K562 (cell line): ENCODE measurements around the gene HMGN2. TPM values are rescaled to one million over a fixed set of nuclear protein-coding genes. Genes with fewer than 3 reads are reported as not detected.

Experiments used
- EP400 ChIP-seq: fragments of 450-650 bp; IDR thresholded peaks from 2 replicates; pipeline ENCODE4 v1.6.1; 2017; ENCODE audit warnings: antibody characterized with exemption, mild to moderate bottlenecking, moderate library complexity
- ETV5 ChIP-seq: sonication (generic); formaldehyde crosslinking; IDR thresholded peaks from 2 replicates; pipeline ENCODE4 v1.4.0; 2020; ENCODE audit warnings: low read depth, mild to moderate bottlenecking, missing genetic modification reagents
- FOXJ2 ChIP-seq: fragments of 200-800 bp; sonication (Bioruptor generic); IDR thresholded peaks from 2 replicates; pipeline ENCODE4 v1.6.1; 2016; ENCODE audit warnings: missing genetic modification characterization, missing compliant biosample characterization
- KDM5B ChIP-seq: fragments of 200-600 bp; sonication (generic); IDR thresholded peaks from 2 replicates; pipeline ENCODE4 v1.6.1; 2012; ENCODE audit warnings: low read depth, mild to moderate bottlenecking, moderate library complexity, low read length, control low read depth, inconsistent platforms; ENCODE audit not compliant: insufficient replicate concordance
- KLF16 ChIP-seq: IDR thresholded peaks from 2 replicates; pipeline ENCODE4 v1.6.1; 2016; ENCODE audit warnings: antibody characterized with exemption
- MCM3 ChIP-seq: fragments of 450-650 bp; IDR thresholded peaks from 2 replicates; pipeline ENCODE4 v1.6.1; 2016
- NCOA4 ChIP-seq: fragments of 450-650 bp; IDR thresholded peaks from 2 replicates; pipeline ENCODE4 v1.6.1; 2018; ENCODE audit warnings: mild to moderate bottlenecking; ENCODE audit not compliant: partially characterized antibody
- NCOR1 ChIP-seq: fragments of 450-650 bp; IDR thresholded peaks from 2 replicates; pipeline ENCODE4 v1.6.1; 2016; ENCODE audit warnings: mild to moderate bottlenecking, moderate library complexity
- POLR2G ChIP-seq: fragments of 200-400 bp; formaldehyde crosslinking; IDR thresholded peaks from 2 replicates; pipeline ENCODE4 v1.6.1; 2017; ENCODE audit warnings: low read depth, mild to moderate bottlenecking, antibody characterized with exemption, low read length, moderate library complexity
- RBFOX2 ChIP-seq: fragments of 200-400 bp; formaldehyde crosslinking; IDR thresholded peaks from 2 replicates; pipeline ENCODE4 v1.6.1; 2017; ENCODE audit warnings: low read depth, mild to moderate bottlenecking, low read length, moderate library complexity
- ZKSCAN8 ChIP-seq: fragments of 200-800 bp; sonication (Bioruptor generic); IDR thresholded peaks from 2 replicates; pipeline ENCODE4 v1.6.1; 2016; ENCODE audit warnings: missing genetic modification characterization, missing compliant biosample characterization
- polyA plus RNA-seq, 8 experiments: library from polyadenylated mRNA; depleted of rRNA in 4 of 8; stranded (reverse) in 5 of 8; unstranded in 3 of 8; fragments of >200 nt; fragmentation: Nextera tagmentation in 2 of 8; fragmentation: Illumina TruSeq in 1 of 8; extraction: Ambion mirVana in 2 of 8; extraction: Trizol in 1 of 8; gene quantifications; 2 replicates each; pipeline versions ENCODE4 v1.2.1 to v1.2.3, GENCODE V29; 2011 to 2014; ENCODE audit warnings: inconsistent platforms in 1 of 8, missing spikeins in 1 of 8
- total RNA-seq, 7 experiments: library from RNA; depleted of rRNA in 6 of 7; stranded (reverse); fragments of >200 nt in 6 of 7; fragmentation: Illumina TruSeq in 2 of 7; extraction: Trizol in 2 of 7; gene quantifications; 2 replicates each; pipeline versions ENCODE4 v1.2.1 to v1.2.3, GENCODE V29; 2011 to 2021; ENCODE audit warnings: low replicate concordance in 1 of 7
- TF ChIP-seq, protein P1 (sequence below), 2 experiments: fragments of 450-650 bp in 1 of 2; sonication (generic) in 1 of 2; formaldehyde crosslinking in 1 of 2; IDR thresholded peaks; 2 replicates each; pipeline versions ENCODE4 v1.7.1 to v1.9.0; 2016 to 2022; ENCODE audit warnings: inconsistent platforms in 1 of 2, mild to moderate bottlenecking in 1 of 2, missing genetic modification reagents in 1 of 2
- TF ChIP-seq, protein P2 (sequence below): fragments of 450-650 bp; IDR thresholded peaks from 2 replicates; pipeline ENCODE4 v1.6.1; 2016
- TF ChIP-seq, protein P3 (sequence below), 2 experiments: fragments of 450-650 bp; IDR thresholded peaks; 2 replicates each; pipeline ENCODE4 v1.6.1; 2016

The HMGN2 gene
- total and polyA plus RNA-seq, 9 of the 15 experiments (the other 6 are each of a cell fraction or from before 2014, with no cell fraction given) = 370 to 1,354 (median 965) TPM

DNA sequence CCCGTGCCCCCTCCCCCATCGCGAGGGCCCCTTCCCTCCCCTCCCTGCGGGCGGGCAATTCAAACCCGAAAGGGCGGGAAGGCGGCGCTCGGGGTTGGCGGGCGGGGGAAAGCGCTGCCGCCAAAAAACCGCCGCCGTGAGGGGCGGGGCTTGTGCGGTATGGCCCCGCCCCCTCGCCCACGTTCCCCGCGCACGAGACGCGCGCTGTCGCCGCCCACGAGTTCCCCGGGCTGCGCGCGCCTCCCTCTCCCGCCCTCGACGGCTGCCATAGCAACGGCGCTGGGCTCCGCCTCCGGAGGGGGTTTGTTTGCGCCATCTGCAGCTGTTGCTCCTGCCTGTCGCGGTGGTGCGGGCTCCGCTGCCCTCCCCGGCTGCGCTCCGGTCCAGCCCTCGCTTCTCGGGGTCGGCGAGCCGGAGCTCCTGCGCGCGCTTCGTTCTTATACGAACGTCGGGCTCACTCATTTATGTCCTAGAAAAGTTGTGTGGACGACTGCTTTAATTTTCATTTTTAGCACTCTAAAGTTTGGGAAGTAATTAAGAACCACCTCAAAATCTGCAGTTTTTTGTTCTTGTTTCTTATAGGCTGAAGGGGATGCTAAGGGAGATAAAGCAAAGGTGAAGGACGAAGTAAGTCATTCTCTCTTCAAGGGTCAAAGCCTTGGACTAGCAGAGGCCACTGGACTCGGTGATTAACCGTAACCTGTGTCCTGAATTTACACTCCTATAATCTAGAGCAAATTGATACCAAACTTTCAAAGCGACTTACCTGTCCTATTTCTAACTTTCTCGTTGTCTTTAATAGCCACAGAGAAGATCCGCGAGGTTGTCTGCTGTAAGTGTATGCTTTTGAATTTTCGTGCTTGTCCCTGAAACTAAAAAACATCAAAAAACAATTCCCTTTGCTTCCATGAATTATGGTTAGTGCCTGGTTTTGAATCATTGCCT lies 933 bp downstream of the HMGN2 start (continued):
- TF ChIP-seq POLR2G (peak; percentile 85), RBFOX2 (peak; percentile 95), KLF16 (no peak), KDM5B (peak; percentile 22), NCOR1 (no peak), ZKSCAN8 (CRISPR knock-in tag) (no peak), EP400 (peak; percentile 88; the same call in 1 of the 2 replicates), MCM3 (no peak), FOXJ2 (tag) (peak; percentile 50; the same call in 1 of the 2 replicates), NCOA4 (no peak), ETV5 (no peak)
- TF ChIP-seq, protein P1, sequence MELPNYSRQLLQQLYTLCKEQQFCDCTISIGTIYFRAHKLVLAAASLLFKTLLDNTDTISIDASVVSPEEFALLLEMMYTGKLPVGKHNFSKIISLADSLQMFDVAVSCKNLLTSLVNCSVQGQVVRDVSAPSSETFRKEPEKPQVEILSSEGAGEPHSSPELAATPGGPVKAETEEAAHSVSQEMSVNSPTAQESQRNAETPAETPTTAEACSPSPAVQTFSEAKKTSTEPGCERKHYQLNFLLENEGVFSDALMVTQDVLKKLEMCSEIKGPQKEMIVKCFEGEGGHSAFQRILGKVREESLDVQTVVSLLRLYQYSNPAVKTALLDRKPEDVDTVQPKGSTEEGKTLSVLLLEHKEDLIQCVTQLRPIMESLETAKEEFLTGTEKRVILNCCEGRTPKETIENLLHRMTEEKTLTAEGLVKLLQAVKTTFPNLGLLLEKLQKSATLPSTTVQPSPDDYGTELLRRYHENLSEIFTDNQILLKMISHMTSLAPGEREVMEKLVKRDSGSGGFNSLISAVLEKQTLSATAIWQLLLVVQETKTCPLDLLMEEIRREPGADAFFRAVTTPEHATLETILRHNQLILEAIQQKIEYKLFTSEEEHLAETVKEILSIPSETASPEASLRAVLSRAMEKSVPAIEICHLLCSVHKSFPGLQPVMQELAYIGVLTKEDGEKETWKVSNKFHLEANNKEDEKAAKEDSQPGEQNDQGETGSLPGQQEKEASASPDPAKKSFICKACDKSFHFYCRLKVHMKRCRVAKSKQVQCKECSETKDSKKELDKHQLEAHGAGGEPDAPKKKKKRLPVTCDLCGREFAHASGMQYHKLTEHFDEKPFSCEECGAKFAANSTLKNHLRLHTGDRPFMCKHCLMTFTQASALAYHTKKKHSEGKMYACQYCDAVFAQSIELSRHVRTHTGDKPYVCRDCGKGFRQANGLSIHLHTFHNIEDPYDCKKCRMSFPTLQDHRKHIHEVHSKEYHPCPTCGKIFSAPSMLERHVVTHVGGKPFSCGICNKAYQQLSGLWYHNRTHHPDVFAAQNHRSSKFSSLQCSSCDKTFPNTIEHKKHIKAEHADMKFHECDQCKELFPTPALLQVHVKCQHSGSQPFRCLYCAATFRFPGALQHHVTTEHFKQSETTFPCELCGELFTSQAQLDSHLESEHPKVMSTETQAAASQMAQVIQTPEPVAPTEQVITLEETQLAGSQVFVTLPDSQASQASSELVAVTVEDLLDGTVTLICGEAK (IDR thresholded peaks at IDR 0.05) = peak; percentile 62; the same call in 1 of the 2 replicates
- TF ChIP-seq, protein P1 (CRISPR knock-in tag; IDR thresholded peaks at IDR 0.05) = no peak
- TF ChIP-seq, protein P2, sequence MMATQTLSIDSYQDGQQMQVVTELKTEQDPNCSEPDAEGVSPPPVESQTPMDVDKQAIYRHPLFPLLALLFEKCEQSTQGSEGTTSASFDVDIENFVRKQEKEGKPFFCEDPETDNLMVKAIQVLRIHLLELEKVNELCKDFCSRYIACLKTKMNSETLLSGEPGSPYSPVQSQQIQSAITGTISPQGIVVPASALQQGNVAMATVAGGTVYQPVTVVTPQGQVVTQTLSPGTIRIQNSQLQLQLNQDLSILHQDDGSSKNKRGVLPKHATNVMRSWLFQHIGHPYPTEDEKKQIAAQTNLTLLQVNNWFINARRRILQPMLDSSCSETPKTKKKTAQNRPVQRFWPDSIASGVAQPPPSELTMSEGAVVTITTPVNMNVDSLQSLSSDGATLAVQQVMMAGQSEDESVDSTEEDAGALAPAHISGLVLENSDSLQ = peak; percentile 36; the same call in 1 of the 2 replicates
- TF ChIP-seq, protein P3, sequence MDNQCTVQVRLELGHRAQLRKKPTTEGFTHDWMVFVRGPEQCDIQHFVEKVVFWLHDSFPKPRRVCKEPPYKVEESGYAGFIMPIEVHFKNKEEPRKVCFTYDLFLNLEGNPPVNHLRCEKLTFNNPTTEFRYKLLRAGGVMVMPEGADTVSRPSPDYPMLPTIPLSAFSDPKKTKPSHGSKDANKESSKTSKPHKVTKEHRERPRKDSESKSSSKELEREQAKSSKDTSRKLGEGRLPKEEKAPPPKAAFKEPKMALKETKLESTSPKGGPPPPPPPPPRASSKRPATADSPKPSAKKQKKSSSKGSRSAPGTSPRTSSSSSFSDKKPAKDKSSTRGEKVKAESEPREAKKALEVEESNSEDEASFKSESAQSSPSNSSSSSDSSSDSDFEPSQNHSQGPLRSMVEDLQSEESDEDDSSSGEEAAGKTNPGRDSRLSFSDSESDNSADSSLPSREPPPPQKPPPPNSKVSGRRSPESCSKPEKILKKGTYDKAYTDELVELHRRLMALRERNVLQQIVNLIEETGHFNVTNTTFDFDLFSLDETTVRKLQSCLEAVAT (IDR thresholded peaks at IDR 0.05) = peak in 1 of 2 experiments; percentile 57; a peak in 1 of 4 replicates
